DND-41 (cell line): ENCODE data around the gene ZMIZ1.

Experiments used
- ATAC-seq: fragments of 200-7000 bp; cut with Tn5 transposase; 3 replicates; pipeline ENCODE4 v1.9.1; 2021; ENCODE audit warnings: low read depth; ENCODE audit not compliant: insufficient read depth
- DNase-seq: peaks from one replicate; pipeline ENCODE4 v3.0.0-alpha.2; 2020
- H2AFZ ChIP-seq: 2 replicates; pipeline ENCODE4 v1.6.0; 2012; ENCODE audit warnings: low read depth, low read length
- H3K27ac ChIP-seq: 2 replicates; pipeline ENCODE4 v1.5.1; 2012; ENCODE audit warnings: low read length, inconsistent platforms
- H3K27me3 ChIP-seq: fragments of 200-600 bp; sonication (generic); 2 replicates; pipeline ENCODE4 v1.6.0; 2012; ENCODE audit warnings: low read length, mild to moderate bottlenecking, inconsistent platforms; ENCODE audit not compliant: insufficient read depth, poor library complexity
- H3K36me3 ChIP-seq: 2 replicates; pipeline ENCODE4 v1.5.1; 2012; ENCODE audit warnings: low read length, inconsistent platforms; ENCODE audit not compliant: insufficient read depth
- H3K4me1 ChIP-seq: 2 replicates; pipeline ENCODE4 v1.5.1; 2012; ENCODE audit warnings: mild to moderate bottlenecking, low read length; ENCODE audit not compliant: insufficient read depth
- H3K4me2 ChIP-seq: 2 replicates; pipeline ENCODE4 v1.6.0; 2012; ENCODE audit warnings: mild to moderate bottlenecking, moderate library complexity, low read length, inconsistent platforms; ENCODE audit not compliant: insufficient read depth
- H3K4me3 ChIP-seq, 2 experiments: fragments of 200-600 bp in 1 of 2; shearing (Covaris generic) in 1 of 2; 2 replicates each; pipeline ENCODE4 v1.5.1; 2012 to 2016; ENCODE audit warnings: inconsistent platforms in 2 of 2, low read length in 2 of 2, mild to moderate bottlenecking in 2 of 2, low read depth in 1 of 2, moderate library complexity in 1 of 2
- H3K79me2 ChIP-seq: 2 replicates; pipeline ENCODE4 v1.6.0; 2012; ENCODE audit warnings: low read length, inconsistent platforms; ENCODE audit not compliant: insufficient read depth
- H3K9ac ChIP-seq: 2 replicates; pipeline ENCODE4 v1.6.0; 2012; ENCODE audit warnings: low read depth, mild to moderate bottlenecking, inconsistent platforms, low read length, moderate library complexity
- H3K9me3 ChIP-seq: 2 replicates; pipeline ENCODE4 v1.5.1; 2012; ENCODE audit warnings: low read length, moderate library complexity, mild to moderate bottlenecking, inconsistent platforms; ENCODE audit not compliant: insufficient read depth, severe bottlenecking
- H4K20me1 ChIP-seq: 2 replicates; pipeline ENCODE4 v1.6.0; 2012; ENCODE audit warnings: low read length; ENCODE audit not compliant: insufficient read depth
- CTCF ChIP-seq: IDR thresholded peaks from 2 replicates; pipeline ENCODE4 v1.5.1; 2012; ENCODE audit warnings: borderline replicate concordance, low read length, moderate library complexity, mild to moderate bottlenecking; ENCODE audit not compliant: poor library complexity, severe bottlenecking; ENCODE audit errors: extremely low read depth
- EZH2 ChIP-seq: IDR thresholded peaks from 3 replicates; pipeline ENCODE4 v1.6.1; 2012; ENCODE audit warnings: borderline replicate concordance, low read depth, mild to moderate bottlenecking, moderate library complexity, low read length, inconsistent platforms; ENCODE audit not compliant: severe bottlenecking

The ZMIZ1 gene

DNA sequence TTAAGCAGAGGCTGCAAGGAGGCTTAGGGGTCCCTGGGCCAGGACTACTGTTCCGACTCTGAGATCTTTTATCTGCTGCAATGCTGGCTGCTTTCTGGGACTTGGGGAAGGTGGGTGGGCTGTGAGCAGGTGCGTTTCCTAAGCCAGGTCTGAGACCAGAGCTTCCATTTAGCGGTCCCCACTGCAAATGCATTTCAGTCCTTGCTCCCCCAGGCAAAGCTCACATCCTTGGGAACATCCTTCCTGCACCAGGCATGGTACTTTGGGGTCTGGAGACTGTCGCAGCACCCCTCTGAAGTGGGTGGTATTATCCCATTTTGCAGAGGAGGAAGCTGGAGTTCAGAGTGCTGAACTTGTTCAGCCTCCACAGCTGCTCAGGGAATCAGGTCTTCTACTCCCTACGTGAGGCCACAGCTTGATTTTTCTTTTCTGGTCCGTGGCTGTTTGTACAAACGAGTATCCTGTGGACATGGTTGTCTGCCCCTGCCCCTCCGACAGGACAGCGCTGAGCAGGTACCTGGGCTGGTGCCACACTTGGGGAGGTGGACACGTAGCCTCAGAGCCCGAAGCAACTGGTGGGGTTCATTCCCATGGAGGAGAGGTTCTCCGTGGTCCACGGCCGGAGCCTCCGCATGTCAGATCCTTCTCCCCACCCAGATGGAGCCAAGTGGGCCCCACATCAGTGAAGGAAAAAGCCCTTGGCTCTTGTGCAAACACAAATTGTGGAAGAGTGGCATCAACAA lies 20.0 kb downstream of the ZMIZ1 start:
- H3K4me3 ChIP-seq, result no peak overlapping the region
- no peaks in the 10 kb centered on the region for H3K9me3 ChIP-seq
- TF ChIP-seq CTCF, result no peak
- TF ChIP-seq EZH2, result no peak
- H3K4me2 ChIP-seq, result no peak overlapping the region
- peak overlapping the region; percentile 7; the same call in 1 of the 2 replicates for H3K27ac ChIP-seq
- ATAC-seq (no peak), DNase-seq (no peak)
- peaks cover 92% of the 10 kb centered on the region for H4K20me1 ChIP-seq
- peaks cover 4% of the 10 kb centered on the region; the same call in 1 of the 2 replicates for H3K36me3 ChIP-seq
- H3K79me2 ChIP-seq, result peaks cover 95% of the 10 kb centered on the region
- no peak overlapping the region for H3K9ac ChIP-seq
- no peak overlapping the region for H2AFZ ChIP-seq
- peaks cover 5% of the 10 kb centered on the region for H3K4me1 ChIP-seq
- no peaks in the 10 kb centered on the region for H3K27me3 ChIP-seq

DNA sequence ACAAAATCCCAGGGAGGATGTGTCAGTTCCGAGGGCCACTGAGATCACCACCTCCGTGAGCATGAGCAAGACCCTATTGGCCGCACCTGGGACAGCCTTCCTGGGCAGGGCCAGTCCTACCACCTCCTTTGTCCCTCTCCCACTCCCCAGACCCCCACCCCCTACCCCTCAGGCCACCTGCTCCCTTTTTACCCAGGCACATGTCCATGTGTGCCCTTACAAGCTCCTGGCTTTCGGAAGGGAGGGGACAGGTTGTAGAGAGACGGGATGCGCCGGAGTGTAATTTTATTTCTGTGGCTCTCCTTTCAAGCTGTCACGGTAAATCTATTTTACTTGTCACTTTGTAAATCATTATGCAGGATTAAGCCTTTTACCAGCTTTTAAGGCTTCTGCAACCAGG lies 20.9 kb downstream of the ZMIZ1 start:
- H3K4me1 ChIP-seq, result no peaks in the 10 kb centered on the region; the same call in 1 of the 2 replicates
- DNase-seq, result no peak
- H3K36me3 ChIP-seq, result peaks cover 4% of the 10 kb centered on the region; the same call in 1 of the 2 replicates
- peaks cover 95% of the 10 kb centered on the region for H3K79me2 ChIP-seq
- TF ChIP-seq CTCF (no peak), EZH2 (no peak)
- H3K4me3 ChIP-seq, result no peak overlapping the region
- H3K27ac ChIP-seq, result no peak overlapping the region
- no peaks in the 10 kb centered on the region for H3K27me3 ChIP-seq
- H3K9ac ChIP-seq, result no peak overlapping the region
- H3K9me3 ChIP-seq, result no peaks in the 10 kb centered on the region
- H3K4me2 ChIP-seq, result no peak overlapping the region
- no peak overlapping the region for H2AFZ ChIP-seq
- peaks cover 92% of the 10 kb centered on the region for H4K20me1 ChIP-seq
- no peak for ATAC-seq

DNA sequence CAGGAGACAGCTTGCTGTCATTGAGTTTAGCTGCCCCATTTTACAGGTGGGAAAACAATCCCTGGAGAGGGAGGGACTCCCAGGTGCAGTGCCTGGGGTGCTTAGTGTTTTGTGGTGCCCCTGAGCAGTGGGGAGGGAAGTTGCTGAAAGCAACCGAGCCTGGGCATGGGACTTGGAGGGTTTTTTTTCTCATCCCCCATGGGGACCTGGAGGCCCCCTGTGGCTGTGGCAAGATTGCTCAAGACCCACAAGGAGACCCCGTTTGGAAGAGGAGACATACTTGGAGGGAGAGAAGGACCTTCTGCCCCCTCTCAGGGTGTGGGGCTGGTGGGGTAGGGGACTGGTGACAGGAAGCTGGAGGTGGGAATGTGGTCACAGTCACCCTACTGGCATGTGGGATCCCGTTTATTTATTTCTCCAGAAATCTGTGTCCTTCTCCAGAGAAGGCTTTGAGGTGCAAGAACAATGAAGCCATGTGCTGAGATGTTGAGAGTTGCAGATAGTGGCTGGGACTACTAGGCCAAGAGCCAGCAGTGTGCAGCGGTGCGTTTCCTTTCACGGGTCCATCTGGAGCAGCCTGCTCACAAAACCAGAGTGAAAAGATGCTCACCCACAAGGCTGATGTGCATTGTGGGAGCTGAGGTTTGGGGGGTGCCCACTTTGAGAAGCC lies 21.5 kb downstream of the ZMIZ1 start:
- Histone ChIP-seq H3K9ac (no peak overlapping the region), H3K4me3 (no peak overlapping the region), H4K20me1 (peaks cover 92% of the 10 kb centered on the region), H3K4me1 (no peaks in the 10 kb centered on the region; the same call in 1 of the 2 replicates), H3K27me3 (no peaks in the 10 kb centered on the region), H3K36me3 (peaks cover 4% of the 10 kb centered on the region; the same call in 1 of the 2 replicates), H2AFZ (no peak overlapping the region), H3K4me2 (no peak overlapping the region), H3K79me2 (peaks cover 96% of the 10 kb centered on the region), H3K27ac (no peak overlapping the region), H3K9me3 (no peaks in the 10 kb centered on the region)
- TF ChIP-seq CTCF, result no peak
- no peak for TF ChIP-seq EZH2
- ATAC-seq (peak; percentile 30; the same call in 1 of the 3 replicates), DNase-seq (peak; percentile 18)
